Stimulated activated CD4-positive, alpha-beta T cell treated with anti-CD3 and anti-CD28 coated beads, TNF-alpha, amount 100 ng/mL, for 1 hour (primary cell): ENCODE data around the gene CHDH.

Experiments
- DNase-seq, 3 donors: peaks; one replicate each; pipeline ENCODE4 v3.0.0-alpha.2; 2020; ENCODE audit warnings: low read depth in 3 of 3, low spot score in 1 of 3

CHDH gene

GRCh38 chr3:53792866-53793265, 53.4 kb downstream of the CHDH start:
- no peak for DNase-seq

- DNase-seq: no peak
Observed at GRCh38 chr3:53791317-53791716, 54.9 kb downstream of the CHDH start.

GRCh38 chr3:53790470-53790869, 55.7 kb downstream of the CHDH start:
- DNase-seq: no peak

GRCh38 chr3:53789459-53789858, 56.8 kb downstream of the CHDH start:
- no peak for DNase-seq

- no peak for DNase-seq
Observed at GRCh38 chr3:53788038-53788437, 58.2 kb downstream of the CHDH start.

- no peak for DNase-seq
Observed at GRCh38 chr3:53787016-53787415, 59.2 kb downstream of the CHDH start.

GRCh38 chr3:53780806-53781205, 65.4 kb downstream of the CHDH start:
- DNase-seq: no peak

GRCh38 chr3:53780171-53780570, 66.0 kb downstream of the CHDH start:
- no peak for DNase-seq

GRCh38 chr3:53778153-53778552, 68.1 kb downstream of the CHDH start:
- DNase-seq: no peak

GRCh38 chr3:53777468-53777867, 68.8 kb downstream of the CHDH start:
- no peak for DNase-seq

GRCh38 chr3:53776494-53777101, 69.6 kb downstream of the CHDH start:
- no peak for DNase-seq

- no peak for DNase-seq
Observed at GRCh38 chr3:53775834-53776251, 70.4 kb downstream of the CHDH start.

- DNase-seq: no peak
Observed at GRCh38 chr3:53775018-53775417, 71.2 kb downstream of the CHDH start.

- no peak for DNase-seq
Observed at GRCh38 chr3:53774414-53774813, 71.8 kb downstream of the CHDH start.

- DNase-seq: no peak
Observed at GRCh38 chr3:53773611-53774368, 72.4 kb downstream of the CHDH start.

GRCh38 chr3:53773021-53773436, 73.2 kb downstream of the CHDH start:
- DNase-seq: no peak

GRCh38 chr3:53772562-53772961, 73.7 kb downstream of the CHDH start:
- no peak for DNase-seq

- no peak for DNase-seq
Observed at GRCh38 chr3:53768478-53769459, 77.5 kb downstream of the CHDH start.

- DNase-seq: no peak
Observed at GRCh38 chr3:53766706-53767105, 79.5 kb downstream of the CHDH start.

GRCh38 chr3:53765753-53766152, 80.5 kb downstream of the CHDH start:
- no peak for DNase-seq

GRCh38 chr3:53764026-53764775, 82.0 kb downstream of the CHDH start:
- DNase-seq: no peak
